ENCODE measurements around the gene USP24.
A peak's percentile ranks its signal among the peaks of the same experiment; 100 is the strongest.

The USP24 gene

DNA sequence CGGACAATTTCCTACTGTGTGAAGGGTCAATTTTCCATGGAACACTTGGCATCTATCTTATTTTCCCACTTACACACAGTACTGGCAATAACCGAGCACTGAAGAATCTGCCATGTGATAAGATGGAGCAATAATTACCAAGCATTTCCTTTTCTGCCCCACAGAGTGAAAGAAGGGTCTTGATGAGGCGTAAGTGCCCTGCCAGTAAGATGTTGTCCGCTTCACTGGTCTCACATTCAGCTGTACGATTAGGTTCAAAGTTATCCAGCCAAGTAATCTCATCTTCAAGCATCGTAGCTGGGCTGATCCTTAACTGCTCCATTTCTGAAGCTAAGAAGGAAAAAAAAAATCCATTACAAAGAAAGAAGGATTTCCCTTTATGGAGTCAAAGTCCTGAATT, 108.1 kb downstream of the USP24 start:
- no peak for DNase-seq

DNA sequence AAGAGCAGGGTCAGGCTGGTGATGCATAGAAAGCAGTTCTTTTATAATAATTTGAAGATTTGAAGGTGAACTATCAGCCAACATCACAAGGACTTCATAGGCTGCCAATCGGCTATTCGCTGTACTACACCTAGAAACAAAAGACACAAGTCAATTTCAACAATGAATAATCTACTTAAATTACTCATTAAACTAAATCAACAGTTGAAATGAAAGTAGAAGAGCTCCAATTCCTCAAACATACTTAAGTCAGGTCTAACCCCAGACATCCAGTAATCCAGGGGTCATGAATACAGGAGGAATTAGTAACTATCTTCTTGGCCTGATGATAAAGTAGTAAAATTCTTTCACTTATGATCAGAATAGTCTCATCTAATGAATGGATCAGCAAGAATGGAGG, 111.3 kb downstream of the USP24 start:
- DNase-seq: no peak

DNA sequence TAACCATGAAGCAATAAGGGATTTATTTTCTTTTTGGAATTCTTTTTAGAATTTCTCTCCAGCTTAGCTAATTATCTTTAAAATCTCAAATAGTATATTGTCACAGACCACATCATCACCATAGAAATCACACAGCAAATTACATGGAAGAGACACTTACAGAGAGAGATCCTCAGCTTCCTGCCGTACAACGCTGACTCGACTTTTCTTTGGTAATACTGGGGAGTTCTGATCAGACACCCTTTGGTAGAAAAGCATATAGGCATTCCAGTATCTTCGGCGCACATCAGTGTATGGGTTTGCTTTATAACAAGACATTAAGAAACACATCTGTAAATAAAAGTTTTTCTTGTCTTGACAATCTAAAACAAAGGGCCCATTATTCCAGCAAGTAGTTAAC, 120.1 kb downstream of the USP24 start:
- no peak for DNase-seq

DNA sequence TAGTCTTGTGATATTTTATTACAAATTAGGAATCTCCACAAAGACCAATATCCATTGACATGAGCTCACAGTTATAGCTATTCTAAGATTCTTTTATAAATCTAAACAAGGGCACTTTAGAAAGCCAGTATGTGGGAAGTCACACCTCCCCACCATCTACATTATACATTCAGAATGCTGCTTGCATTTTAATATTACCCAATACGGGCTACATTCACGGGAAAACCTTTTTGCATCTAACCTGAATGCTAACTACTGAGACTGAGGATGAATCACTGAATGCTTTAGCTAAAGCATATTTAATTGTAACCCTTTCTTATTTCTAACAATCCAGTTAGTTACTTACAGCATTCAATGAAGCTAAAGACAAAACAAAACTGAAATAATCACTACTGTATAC, 122.7 kb downstream of the USP24 start:
- no peak for DNase-seq

DNA sequence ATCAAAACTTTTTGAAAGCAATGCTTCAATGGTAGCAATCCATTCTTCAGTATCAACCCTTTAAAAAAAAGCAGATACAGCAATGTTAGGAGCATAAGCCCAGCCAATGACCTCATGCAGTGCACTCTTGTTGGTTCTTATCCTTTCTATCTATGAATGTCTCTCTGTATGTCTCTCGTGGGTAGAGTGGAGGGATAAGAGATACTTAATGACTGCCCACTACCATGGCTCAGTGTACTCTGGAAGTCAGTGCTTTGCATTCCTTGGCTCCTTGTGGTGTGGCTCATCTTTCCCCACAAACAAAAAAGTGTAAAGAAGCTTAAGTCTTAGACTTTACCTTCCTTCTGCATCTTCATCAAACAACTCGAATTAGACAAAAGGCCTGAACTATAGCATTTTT, 125.5 kb downstream of the USP24 start:
- no peak for DNase-seq

DNA sequence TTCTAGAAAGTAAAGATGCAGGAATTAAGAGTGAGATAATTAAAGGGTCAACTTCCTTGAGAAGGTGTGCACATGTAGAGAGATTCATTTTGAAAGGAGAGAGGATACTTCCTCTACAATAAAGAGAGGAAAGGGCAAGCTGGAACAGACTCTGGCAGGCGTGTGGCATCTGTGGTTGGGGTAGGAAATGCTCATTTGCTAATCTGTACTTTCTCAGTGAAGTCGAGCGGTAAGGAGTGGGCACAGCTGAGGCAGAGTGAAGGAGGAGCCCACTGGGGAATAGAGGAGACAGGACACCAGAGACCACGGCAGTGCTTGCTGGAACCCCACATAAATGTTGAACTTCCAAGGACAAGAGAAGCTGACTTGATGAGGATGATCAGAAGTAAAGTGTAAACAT, 126.8 kb downstream of the USP24 start:
- DNase-seq: peak; percentile 38

DNA sequence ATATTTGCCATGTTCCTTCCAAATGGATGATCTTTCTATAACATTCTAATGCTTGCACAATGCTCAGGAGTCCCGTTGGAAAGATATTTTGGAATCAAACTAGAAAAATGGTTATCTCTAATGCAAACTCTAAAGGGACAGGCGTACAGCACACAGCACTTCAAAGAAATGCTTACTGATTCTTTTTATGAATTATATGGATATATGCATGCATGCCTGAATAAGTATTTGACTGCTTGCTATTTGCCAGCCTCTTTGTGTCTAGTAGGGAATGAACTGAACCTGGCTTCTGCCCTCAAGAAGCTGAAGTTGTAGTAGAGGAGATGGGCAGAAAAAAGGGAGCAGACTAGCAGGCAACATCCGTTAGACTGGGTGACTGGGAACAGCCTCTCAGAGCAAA, 127.7 kb downstream of the USP24 start:
- no peak for DNase-seq

DNA sequence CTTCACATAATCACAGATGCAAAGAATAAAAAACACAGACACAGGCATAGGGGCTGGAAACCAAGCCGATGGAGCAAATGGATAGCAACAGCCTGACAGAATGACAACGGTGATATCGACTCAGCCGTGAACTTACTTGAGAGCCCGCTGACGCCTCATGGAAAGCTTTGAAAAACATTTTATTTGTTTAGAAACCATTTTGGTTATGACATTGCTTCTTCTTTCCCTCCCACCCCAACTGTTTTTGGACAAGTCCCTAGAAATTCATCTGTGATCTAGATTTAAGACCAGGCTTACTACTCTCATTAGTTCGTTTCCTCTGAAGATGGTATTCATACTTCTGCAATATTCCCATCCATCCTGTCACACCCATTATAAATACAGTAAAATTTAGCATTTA, 130.9 kb downstream of the USP24 start:
- DNase-seq: no peak

DNA sequence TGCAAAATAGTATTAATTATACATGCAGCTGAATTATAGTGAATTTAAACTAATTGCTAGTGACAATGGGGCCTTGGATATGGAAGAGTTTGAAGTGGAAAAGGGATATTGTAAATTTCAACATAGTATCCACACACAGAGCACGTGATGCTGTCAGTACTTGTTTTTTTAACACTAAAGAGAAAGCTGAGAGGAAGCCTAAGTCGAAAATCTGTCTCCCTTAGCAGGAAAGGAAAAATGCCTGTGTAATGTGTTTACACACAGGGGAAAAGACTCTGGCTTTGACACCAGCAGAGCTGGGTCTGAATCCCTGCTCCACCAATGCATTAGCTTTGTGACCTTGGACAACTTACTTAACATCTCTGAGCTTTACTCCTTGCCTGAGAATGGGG, 133.3 kb downstream of the USP24 start:
- no peak for DNase-seq

DNA sequence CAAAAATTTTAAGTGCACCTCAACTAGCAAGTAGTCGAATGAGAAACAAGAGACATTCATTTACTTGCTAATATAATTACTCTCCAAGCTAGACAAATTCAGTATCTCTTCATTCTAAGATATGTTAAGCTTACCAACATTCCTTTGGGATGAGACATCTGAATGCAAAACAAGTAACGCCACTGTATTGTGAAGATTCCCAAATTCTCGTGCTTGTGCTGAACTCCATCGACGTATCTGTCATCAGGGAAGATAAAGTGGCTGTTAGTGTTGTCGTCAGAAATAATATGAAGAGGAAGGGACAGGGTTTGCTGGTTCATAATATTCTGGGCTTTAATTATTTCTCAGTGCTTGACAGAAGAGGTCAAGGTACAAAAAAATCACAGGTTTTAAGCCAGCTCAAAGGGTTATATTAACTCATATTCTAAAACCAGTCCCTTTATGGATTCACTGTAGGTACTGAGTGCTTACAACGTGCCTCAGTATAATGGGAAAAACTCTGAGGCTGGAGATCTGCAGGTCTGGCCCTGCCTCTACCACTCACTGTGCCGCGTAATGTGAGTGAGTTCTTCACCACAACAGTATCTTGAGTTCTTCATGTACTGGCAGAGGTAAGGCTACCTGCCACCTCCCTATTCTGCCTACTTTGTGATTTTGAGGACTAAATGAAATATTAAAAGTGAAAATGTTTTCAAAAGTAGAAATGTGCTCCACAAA, 133.8 kb downstream of the USP24 start:
- no peak for DNase-seq

DNA sequence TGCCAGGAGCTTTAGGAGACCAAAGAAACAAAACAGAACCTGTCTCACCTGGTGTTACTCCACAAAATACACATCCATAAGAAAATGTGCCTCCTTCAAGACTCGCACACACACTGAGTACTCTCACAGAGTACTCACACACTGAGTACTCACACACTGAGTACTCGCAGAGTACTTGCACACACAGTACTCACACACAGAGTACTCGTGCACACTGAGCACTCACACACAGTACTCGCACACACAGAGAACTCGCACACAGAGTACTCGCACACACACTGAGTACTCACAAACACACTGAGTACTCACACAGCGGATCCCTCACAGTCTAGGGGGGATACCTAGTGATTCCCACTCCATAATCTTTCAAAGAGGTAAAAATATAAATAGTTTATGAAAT, 135.5 kb downstream of the USP24 start:
- DNase-seq: no peak

DNA sequence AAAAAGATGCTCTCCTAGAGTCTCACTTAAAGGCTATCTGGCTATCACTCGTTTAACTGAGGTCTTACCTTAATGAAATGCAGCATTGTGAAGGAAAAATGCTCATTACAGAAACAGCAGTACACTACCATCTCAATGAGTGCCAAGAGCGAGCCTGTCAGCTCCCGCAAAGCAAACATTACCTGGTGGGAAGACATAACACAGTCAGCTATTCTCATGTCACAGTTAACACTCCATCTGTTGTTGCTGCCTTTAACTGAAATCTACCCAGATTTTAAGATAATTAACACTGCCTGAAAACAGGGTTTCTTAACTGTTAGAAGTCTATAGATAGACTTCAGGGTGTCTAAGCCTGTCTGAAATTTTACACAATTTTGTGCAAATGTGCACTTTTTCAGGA, 136.7 kb downstream of the USP24 start:
- peak; percentile 88 for DNase-seq

DNA sequence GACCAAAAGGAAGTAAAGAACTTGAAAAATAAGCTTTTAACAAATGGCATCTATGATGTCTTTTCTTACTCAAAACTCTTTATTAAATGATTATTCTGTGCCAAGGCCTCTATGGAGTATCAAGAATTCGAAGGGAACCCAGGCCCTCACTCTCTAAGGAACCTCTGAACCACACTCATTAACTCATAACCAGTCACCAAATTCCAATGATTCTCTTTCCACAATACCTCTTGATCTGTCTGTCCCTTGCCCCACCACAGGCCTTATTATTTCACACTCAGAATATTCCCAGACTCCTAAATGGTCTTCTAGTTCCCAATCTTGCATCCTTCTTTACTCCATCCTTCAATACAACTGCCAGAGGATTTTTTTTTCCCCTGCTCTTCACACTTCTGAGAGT, 138.8 kb downstream of the USP24 start:
- DNase-seq: no peak

DNA sequence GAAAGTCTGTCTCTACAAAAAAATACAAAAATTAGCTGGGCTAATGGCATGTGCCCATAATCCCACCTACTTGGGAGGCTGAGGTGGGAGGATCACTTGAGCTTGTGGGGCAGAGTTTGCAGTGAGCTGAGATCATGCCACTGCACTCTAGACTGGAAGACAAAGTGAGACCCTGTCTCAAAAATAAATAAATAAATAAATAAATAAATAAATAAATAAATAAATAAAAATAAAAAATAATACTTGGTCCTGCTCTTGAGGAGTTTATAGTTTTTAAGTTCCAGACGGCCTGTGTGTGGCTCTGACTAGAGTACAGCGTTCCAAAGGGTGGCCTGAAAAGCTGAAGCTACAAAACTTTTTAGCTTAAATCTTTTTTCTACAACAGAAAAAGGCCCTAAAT, 140.7 kb downstream of the USP24 start:
- no peak for DNase-seq

DNA sequence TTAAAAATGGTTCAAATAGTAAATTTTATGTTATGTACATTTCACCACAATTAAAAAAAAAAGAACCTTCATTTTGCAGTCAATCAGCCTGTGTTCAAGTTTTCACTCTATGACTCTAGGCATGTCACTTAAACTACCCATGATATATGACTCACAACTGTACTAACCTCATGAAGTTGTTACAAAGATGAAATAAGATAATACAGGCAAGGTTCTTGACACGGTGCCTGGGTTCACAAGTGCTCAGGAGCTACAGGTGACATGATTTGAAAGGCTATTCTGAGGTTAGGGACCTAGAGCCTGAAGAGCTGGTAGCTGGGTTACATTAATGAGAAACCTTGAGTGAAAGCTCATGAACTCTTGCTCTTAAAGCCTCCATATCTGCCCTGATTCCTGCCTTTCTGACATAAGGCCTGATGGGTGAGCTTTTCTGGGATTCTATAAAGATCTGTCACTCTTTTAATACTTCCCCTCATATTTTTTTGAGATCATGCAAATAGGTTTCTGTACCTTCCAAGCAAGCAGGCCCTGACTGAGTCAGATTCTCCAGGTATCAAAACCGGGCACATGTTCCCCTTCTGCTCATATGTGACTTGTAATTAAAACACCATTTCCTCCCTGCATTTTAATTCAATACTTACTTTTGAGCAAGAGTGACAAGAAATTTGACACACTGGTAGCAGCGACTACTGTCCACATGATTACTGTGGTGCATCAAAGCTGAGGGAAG, 141.8 kb downstream of the USP24 start:
- DNase-seq: no peak

DNA sequence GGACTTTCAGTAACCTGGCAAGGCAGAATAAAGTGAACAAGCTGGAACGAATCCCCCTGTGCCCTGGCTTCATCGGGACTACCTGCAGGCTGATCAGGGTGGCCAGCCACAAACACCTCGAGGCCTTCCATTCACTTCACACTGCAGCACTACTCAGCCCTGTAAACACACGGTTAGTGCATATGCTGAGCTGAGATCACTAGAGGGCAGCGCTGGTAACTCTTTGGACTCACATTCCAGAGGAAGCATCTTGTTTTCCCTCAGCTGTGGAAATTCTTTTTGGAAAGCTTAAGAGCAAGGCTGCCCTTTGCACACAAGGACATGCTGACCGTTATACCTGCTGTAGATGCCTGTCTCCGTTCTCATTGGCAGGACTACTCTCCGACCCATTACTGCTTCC, 143.7 kb downstream of the USP24 start:
- peak; percentile 69 for DNase-seq

DNA sequence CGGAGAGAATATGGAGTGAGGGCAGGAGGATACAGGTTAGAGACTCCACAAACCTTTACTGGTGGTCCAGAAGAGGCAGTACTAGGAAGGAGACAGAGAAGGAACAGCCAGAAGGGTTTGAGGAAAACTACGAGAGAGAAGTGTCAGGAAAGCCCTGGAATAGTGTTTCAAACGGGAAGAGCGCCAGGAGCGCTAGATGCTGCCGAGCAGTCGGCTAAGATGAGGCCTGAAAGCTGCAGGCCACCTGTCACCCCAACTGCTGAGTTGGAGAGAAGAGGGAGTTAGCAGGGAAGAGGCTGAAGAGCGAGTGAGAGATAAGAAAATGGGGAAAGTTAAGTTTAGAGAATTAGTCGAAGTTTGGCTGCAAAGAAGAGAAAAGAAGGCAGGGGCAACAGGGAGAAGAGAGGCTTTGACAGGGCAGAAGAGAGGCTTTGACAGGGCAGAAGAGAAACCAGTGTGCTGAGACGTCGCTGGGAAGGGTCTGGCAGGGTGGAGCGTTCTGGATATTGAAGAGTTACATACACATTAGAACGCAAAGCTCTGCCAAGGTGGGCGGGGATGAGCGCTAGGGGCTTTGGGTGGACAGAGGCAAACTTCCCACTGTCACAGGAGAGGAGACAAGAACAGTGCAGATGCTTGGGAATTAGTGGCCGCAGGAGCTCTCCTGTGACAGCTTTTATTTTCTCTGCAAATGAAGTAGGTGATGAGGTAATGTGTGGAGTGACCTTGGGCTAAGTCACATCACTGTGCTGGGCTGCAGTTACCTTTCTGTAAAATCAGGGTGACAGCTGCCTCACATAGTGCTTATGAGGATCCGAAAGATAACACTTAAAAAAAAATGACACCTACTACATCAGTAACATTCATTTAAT, 144.6 kb downstream of the USP24 start:
- peak; percentile 92 for DNase-seq

DNA sequence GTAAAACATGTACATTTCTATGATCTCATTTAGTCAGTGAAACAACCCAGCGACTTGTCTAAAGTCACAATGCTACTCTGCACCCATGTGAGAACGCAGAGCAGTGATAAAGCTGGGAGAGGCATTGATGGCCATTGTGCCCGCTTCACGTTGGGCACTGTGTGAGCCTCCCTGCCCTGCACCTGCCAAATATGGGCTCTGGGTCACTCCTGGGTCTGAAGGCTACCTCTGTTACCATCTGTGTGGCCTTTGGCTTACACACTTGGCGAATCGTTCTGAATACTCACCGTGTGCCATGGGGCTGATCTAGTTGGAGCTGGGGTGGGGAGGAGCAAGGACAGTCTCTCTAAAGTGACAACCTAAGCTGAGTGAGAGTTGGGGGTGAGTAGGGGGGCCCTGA, 145.9 kb downstream of the USP24 start:
- DNase-seq: no peak

DNA sequence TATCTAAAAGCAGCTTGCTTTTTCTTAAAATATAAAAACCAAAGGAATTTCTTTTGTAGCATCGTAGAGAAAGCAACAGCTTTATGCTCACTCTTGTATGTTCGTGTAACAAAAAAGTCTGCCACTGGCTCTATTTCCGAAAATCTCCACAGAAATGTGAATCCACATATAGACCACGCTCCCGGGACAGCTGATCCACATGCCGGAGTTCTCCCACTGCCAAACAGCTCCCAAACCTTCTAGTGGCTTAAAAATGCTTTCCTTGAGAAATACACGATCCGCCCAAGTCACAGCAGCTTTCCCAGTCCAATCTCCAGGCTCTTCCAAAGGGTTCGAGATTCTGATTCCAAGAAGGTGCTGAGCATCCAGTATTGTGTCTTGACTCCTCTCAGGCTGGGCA, 146.5 kb downstream of the USP24 start:
- DNase-seq: no peak

DNA sequence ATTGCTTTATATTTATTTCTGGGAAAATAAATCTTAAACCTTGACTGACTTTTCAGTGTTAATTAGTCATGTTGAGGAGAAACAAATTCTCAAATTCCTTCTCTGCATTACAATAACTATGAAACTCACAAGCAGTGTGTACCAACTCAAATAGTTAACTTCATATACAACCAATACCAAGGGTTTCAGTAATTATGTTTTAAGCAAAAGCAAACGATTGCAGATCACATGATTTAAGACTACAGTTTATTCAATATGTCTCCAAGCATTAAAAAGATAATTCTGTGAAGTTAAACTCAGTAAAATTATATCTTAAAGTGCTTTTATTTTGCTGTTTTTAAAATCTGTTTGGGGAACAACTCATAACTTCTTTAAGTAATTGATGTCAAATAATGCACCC, 147.2 kb downstream of the USP24 start:
- DNase-seq: no peak

DNA sequence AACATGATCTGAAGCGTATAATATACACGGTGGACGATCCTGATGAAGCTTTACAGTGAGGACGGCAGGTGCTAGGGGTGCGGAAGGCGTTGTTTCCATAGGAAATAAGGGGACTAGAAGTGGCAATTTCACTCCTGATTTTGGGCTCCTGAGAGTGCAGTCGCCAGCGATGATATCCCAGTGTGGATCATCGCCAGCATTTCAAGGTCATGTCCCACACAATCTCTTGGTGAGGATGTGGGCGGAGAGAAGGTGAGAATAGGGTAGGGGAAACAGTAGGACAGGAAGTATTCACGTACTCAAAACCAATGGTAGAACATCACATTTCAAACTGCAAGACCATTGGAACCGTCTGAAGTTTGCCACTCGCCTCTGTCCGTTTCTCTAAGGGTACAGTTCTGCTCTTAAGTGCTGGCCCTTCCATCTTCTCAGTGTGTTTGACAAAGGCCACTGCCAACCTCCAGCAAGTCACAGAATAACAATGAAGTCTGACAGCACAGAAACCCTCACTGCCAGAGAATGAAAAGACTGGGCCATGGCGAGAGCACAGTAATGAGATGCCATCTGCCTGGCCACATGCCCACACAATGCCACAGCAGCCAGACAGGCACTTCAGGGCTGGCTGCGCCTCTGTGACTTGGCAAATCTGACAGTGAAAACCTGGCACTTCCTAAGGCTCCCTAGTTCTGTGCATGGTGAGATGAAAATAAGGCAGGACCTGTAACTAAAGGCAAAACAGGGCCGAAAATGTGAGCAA, 148.0 kb downstream of the USP24 start:
- DNase-seq: peak; percentile 76

DNA sequence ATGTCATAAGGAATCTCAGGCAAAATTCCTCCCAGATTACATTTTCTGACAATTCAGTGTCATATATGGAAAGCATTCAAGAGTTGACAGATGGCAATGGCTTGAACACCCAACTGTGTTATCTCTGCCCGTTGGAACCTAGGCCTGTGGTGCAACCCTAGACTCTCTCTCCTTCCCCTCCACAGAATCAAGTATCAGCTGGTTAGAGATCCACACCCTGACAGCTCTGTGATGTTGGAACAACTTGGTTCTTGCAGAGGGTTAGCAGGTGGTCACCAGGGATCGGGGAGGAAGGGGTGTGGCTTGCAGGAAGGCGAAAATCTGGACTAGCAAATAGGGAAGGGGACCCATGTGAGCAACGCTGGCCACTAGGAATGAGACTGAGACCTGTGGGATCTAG, 149.5 kb downstream of the USP24 start:
- DNase-seq: peak; percentile 89

DNA sequence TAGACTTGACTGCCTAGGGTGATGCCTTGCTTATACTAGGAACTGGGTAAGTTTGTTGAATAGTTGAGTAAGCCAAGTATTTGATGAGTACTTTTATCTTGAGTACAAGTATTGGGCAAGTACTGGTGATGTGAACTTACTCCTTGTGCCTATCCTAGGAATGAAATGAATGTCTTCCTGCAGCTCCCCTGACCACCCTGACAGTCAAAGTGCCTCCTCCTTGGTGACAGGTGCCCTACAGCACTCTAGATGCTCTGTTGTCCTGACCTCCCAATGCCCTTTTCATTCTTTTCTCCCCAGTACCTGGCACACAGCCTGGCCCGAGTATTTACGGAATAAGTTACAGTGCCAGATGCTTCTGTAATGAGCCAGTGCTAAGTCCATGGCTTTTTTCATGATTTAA, 150.3 kb downstream of the USP24 start:
- DNase-seq: peak; percentile 96
